Smooth muscle cell (in vitro differentiated cells): Measurements from ENCODE around the gene ASTN2. TPM values are rescaled to one million over a fixed set of nuclear protein-coding genes. Genes with fewer than 3 reads are reported as not detected.

Experiments used
- DNase-seq: peaks from one replicate; lab custom pipeline; 2025; ENCODE audit not compliant: unreplicated experiment; lab: John Stamatoyannopoulos, UW
- H2AFZ ChIP-seq: fragments of 200-600 bp; sonication (generic); 2 replicates; pipeline ENCODE4 v1.6.0; 2016; ENCODE audit warnings: antibody characterized with exemption, low read depth, mild to moderate bottlenecking
- H3F3A ChIP-seq: fragments of 200-600 bp; sonication (generic); 2 replicates; pipeline ENCODE4 v1.6.0; 2017; ENCODE audit warnings: antibody characterized with exemption, low read depth
- H3K27ac ChIP-seq: fragments of 200-600 bp; sonication (generic); 2 replicates; pipeline ENCODE4 v1.5.1; 2016; ENCODE audit warnings: low read depth, mild to moderate bottlenecking
- H3K27me3 ChIP-seq: fragments of 200-600 bp; sonication (generic); 2 replicates; pipeline ENCODE4 v1.6.1; 2016; ENCODE audit warnings: low read depth, mild to moderate bottlenecking
- H3K36me3 ChIP-seq: fragments of 200-600 bp; sonication (generic); 2 replicates; pipeline ENCODE4 v1.5.1; 2016; ENCODE audit warnings: low read depth
- H3K4me1 ChIP-seq: fragments of 200-600 bp; sonication (generic); 2 replicates; pipeline ENCODE4 v1.5.1; 2016; ENCODE audit warnings: low read depth
- H3K4me2 ChIP-seq: fragments of 200-600 bp; sonication (generic); 2 replicates; pipeline ENCODE4 v1.6.0; 2016; ENCODE audit warnings: mild to moderate bottlenecking
- H3K4me3 ChIP-seq: fragments of 200-600 bp; sonication (generic); 2 replicates; pipeline ENCODE4 v1.5.1; 2016; ENCODE audit warnings: mild to moderate bottlenecking
- H3K79me2 ChIP-seq: fragments of 200-600 bp; sonication (generic); 2 replicates; pipeline ENCODE4 v1.6.0; 2016; ENCODE audit warnings: low read depth, mild to moderate bottlenecking
- H3K9ac ChIP-seq: fragments of 200-600 bp; sonication (generic); 2 replicates; pipeline ENCODE4 v1.6.0; 2016; ENCODE audit warnings: low read depth
- H3K9me3 ChIP-seq: fragments of 200-600 bp; sonication (generic); replicated peaks from 2 replicates; pipeline ENCODE4 v1.5.1; 2016; ENCODE audit warnings: low read depth
- H4K20me1 ChIP-seq: fragments of 200-600 bp; sonication (generic); 2 replicates; pipeline ENCODE4 v1.6.0; 2016; ENCODE audit warnings: low read depth
- CTCF ChIP-seq: fragments of 200-600 bp; sonication (generic); IDR thresholded peaks from 2 replicates; pipeline ENCODE4 v1.5.1; 2017; ENCODE audit warnings: borderline replicate concordance, mild to moderate bottlenecking, antibody characterized with exemption; ENCODE audit not compliant: insufficient read depth, poor library complexity, severe bottlenecking
- WGBS: methylation state at CpG from one replicate; pipeline ENCODE4 v1.1.7; 2016; ENCODE audit warnings: low lambda C conversion rate; 5-methylcytosine and 5-hydroxymethylcytosine counted together
- polyA plus RNA-seq: library from polyadenylated mRNA; unstranded; fragments of >200 nt; fragmentation: Nextera tagmentation; extraction: Ambion mirVana; gene quantifications from 2 replicates; pipeline ENCODE4 v1.2.1, GENCODE V29; 2016
- total RNA-seq: library from RNA; depleted of rRNA; stranded (reverse); fragments of >200 nt; gene quantifications from 2 replicates; pipeline ENCODE4 v1.2.3, GENCODE V29; 2014

ASTN2 gene
- total and polyA plus RNA-seq, 2 experiments from 2014 or later: 6.5 to 6.7 TPM

GRCh38 chr9:117437283-117437682 is 22.4 kb upstream of the ASTN2 start:
- no peak for TF ChIP-seq CTCF
- WGBS: 84% methylated on average over 6 of the region's 6 CpGs

GRCh38 chr9:117435630-117436261 is 20.9 kb upstream of the ASTN2 start:
- H3K36me3 ChIP-seq: no peaks in the 10 kb centered on the region
- H3K27ac ChIP-seq: no peak overlapping the region
- no peaks in the 10 kb centered on the region for H3F3A ChIP-seq
- H3K9me3 ChIP-seq: no peaks in the 10 kb centered on the region
- H3K79me2 ChIP-seq: no peaks in the 10 kb centered on the region
- no peak overlapping the region for H3K4me3 ChIP-seq
- no peak overlapping the region for H3K9ac ChIP-seq
- H3K27me3 ChIP-seq: peaks cover 12% of the 10 kb centered on the region
- no peaks in the 10 kb centered on the region for H3K4me1 ChIP-seq
- no peak for DNase-seq
- no peak overlapping the region for H3K4me2 ChIP-seq
- 84% methylated on average over 4 of the region's 4 CpGs for WGBS
- H2AFZ ChIP-seq: no peak overlapping the region
- no peak for TF ChIP-seq CTCF
- H4K20me1 ChIP-seq: no peaks in the 10 kb centered on the region

More at GRCh38 chr9:117437283-117437682, 22.4 kb upstream of the ASTN2 start:
- Histone ChIP-seq H3K4me2 (no peak overlapping the region), H2AFZ (no peak overlapping the region), H3K9me3 (no peaks in the 10 kb centered on the region), H3K4me3 (no peak overlapping the region), H3F3A (no peaks in the 10 kb centered on the region), H3K27ac (no peak overlapping the region), H3K79me2 (no peaks in the 10 kb centered on the region), H3K27me3 (peaks cover 20% of the 10 kb centered on the region), H3K9ac (no peak overlapping the region), H3K4me1 (no peaks in the 10 kb centered on the region), H4K20me1 (no peaks in the 10 kb centered on the region), H3K36me3 (no peaks in the 10 kb centered on the region)
- DNase-seq: no peak

- no peak overlapping the region for H3K4me2 ChIP-seq
- H3K27ac ChIP-seq: no peak overlapping the region
- H3F3A ChIP-seq: no peaks in the 10 kb centered on the region
- H3K9me3 ChIP-seq: no peaks in the 10 kb centered on the region
- no peak overlapping the region for H2AFZ ChIP-seq
- no peaks in the 10 kb centered on the region for H3K4me1 ChIP-seq
- H3K36me3 ChIP-seq: no peaks in the 10 kb centered on the region
- no peaks in the 10 kb centered on the region for H3K79me2 ChIP-seq
- no peak for TF ChIP-seq CTCF
- DNase-seq: no peak
- no peaks in the 10 kb centered on the region for H4K20me1 ChIP-seq
- H3K27me3 ChIP-seq: peaks cover 10% of the 10 kb centered on the region
- H3K9ac ChIP-seq: no peak overlapping the region
- H3K4me3 ChIP-seq: no peak overlapping the region
Measured at GRCh38 chr9:117434566-117434965, 19.7 kb upstream of the ASTN2 start.

DNA sequence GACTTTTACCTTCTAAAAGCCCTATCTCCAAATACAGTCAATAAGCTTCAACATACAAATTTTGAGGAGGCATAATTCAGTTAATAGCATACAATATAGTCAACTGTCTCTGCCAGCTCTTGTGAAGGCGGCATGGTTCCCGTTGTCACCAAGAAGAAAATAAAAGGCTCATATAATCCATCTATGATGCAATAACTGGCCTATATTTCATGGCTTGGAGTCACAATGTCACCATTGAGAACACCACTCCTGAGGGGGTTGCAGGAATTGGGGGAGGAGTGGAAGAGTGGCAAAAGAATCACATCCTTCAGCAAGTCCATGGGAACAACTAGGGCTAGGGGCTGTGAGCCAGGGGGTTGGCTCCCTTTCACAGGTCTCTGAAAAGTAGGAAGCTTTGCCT is 16.0 kb upstream of the ASTN2 start:
- no peaks in the 10 kb centered on the region for H4K20me1 ChIP-seq
- no peak overlapping the region for H3K27ac ChIP-seq
- H3K9ac ChIP-seq: no peak overlapping the region
- no peak overlapping the region for H3K4me2 ChIP-seq
- H3K4me3 ChIP-seq: no peak overlapping the region
- WGBS: 88% methylated on average over 2 of the region's 2 CpGs
- no peaks in the 10 kb centered on the region for H3K36me3 ChIP-seq
- no peak for TF ChIP-seq CTCF
- H3K79me2 ChIP-seq: no peaks in the 10 kb centered on the region
- H2AFZ ChIP-seq: no peak overlapping the region
- no peaks in the 10 kb centered on the region for H3F3A ChIP-seq
- no peaks in the 10 kb centered on the region for H3K9me3 ChIP-seq
- H3K27me3 ChIP-seq: peaks cover 27% of the 10 kb centered on the region
- no peak for DNase-seq
- H3K4me1 ChIP-seq: no peaks in the 10 kb centered on the region
